Stimulated activated CD8-positive, alpha-beta memory T cell treated with anti-CD3 and anti-CD28 coated beads, Interleukin-15, amount 100 ng/mL, for 4 hours (primary cell): Measurements from ENCODE around the gene BTNL8.
"Not testable (repeated sequence)": the region's sequence is repeated elsewhere in the genome, so short reads cannot be mapped to it uniquely, and the experiment has no call there.

Source experiments
- DNase-seq, 2 donors: peaks; one replicate each; pipeline ENCODE4 v3.0.0-alpha.2; 2020; ENCODE audit warnings: low read depth in 2 of 2

Gene BTNL8

GRCh38 chr5:180875860-180876426, 23.0 kb upstream of the BTNL8 start:
- DNase-seq, result no peak

- DNase-seq, result not testable (repeated sequence)
These were observed 13.0 kb upstream of the BTNL8 start for GRCh38 chr5:180885845-180886529.

- no peak for DNase-seq
These were observed 9.6 kb upstream of the BTNL8 start for GRCh38 chr5:180889381-180889780.

- DNase-seq, result not testable (repeated sequence)
These were observed 3.6 kb upstream of the BTNL8 start for GRCh38 chr5:180895330-180895729.

GRCh38 chr5:180900178-180900577, 1.2 kb downstream of the BTNL8 start:
- no peak for DNase-seq

GRCh38 chr5:180901319-180902009, 2.5 kb downstream of the BTNL8 start:
- no peak for DNase-seq

GRCh38 chr5:180908400-180908799, 9.4 kb downstream of the BTNL8 start:
- DNase-seq, result no peak

GRCh38 chr5:180908998-180909731, 10.2 kb downstream of the BTNL8 start:
- DNase-seq, result no peak

- DNase-seq, result no peak
These were observed 10.8 kb downstream of the BTNL8 start for GRCh38 chr5:180909782-180910181.

GRCh38 chr5:180910182-180910581, 11.2 kb downstream of the BTNL8 start:
- no peak for DNase-seq

- DNase-seq, result no peak
These were observed 11.8 kb downstream of the BTNL8 start for GRCh38 chr5:180910735-180911134.

- DNase-seq, result no peak
These were observed 15.7 kb downstream of the BTNL8 start for GRCh38 chr5:180914646-180915045.

GRCh38 chr5:180915924-180916323, 17.0 kb downstream of the BTNL8 start:
- no peak for DNase-seq

GRCh38 chr5:180918380-180918779, 19.4 kb downstream of the BTNL8 start:
- DNase-seq, result no peak

GRCh38 chr5:180920710-180921109, 21.8 kb downstream of the BTNL8 start:
- no peak for DNase-seq

GRCh38 chr5:180922932-180923331, 24.0 kb downstream of the BTNL8 start:
- no peak for DNase-seq

GRCh38 chr5:180932660-180933059, 33.7 kb downstream of the BTNL8 start:
- DNase-seq, result no peak

GRCh38 chr5:180935203-180935602, 36.2 kb downstream of the BTNL8 start:
- no peak for DNase-seq

GRCh38 chr5:180938294-180938693, 39.3 kb downstream of the BTNL8 start:
- no peak for DNase-seq

- DNase-seq, result no peak
These were observed 51.5 kb downstream of the BTNL8 start for GRCh38 chr5:180950291-180950949.

- no peak for DNase-seq
These were observed 60.7 kb downstream of the BTNL8 start for GRCh38 chr5:180959661-180960060.

GRCh38 chr5:180960209-180960608, 61.2 kb downstream of the BTNL8 start:
- DNase-seq, result no peak
